HG03432 (cell line): Measurements from ENCODE around the gene SRSF2.
"Not testable (repeated sequence)": the region's sequence is repeated elsewhere in the genome, so short reads cannot be mapped to it uniquely, and the experiment has no call there.

Experiments used
- ATAC-seq: cut with Tn5 transposase; IDR thresholded peaks from one replicate; pipeline ENCODE4 v1.9.1; 2021; ENCODE audit warnings: mild to moderate bottlenecking, moderate library complexity; ENCODE audit not compliant: unreplicated experiment

The SRSF2 gene

DNA sequence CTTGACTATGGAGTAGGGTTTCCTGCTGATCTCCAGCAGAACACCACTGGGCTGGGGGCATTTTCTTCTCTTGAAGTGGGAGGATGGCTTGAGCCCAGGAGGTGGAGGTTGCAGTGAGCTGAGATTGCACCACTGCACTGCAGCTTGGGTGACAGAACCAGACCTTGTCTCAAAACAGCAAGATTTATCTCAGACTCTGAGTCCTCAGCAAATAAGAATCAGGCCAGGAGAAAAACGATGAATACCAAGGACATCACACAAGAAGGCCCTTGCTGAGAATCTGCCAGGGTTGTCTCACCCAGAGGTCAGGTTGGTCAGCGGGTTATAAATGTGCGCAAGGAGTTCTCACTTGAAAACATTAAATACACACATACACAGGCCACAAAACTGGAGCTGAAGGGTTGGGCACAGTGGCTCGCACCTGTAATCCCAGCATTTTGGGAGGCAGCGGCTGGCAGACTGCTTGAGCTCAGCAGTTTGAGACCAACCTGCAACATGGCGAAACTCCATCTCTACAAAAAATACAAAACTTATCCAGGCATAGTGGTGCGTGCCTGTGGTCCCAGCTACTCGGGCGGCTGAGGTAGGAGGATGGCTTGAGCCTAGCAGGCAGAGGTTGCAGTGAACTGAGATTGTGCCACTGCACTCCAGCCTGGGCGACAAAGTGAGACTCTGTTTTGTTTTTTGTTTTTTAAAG lies 34.0 kb downstream of the SRSF2 start:
- no peak for ATAC-seq

- ATAC-seq, result no peak
Measured at GRCh38 chr17:76702076-76702475, 35.1 kb downstream of the SRSF2 start.

DNA sequence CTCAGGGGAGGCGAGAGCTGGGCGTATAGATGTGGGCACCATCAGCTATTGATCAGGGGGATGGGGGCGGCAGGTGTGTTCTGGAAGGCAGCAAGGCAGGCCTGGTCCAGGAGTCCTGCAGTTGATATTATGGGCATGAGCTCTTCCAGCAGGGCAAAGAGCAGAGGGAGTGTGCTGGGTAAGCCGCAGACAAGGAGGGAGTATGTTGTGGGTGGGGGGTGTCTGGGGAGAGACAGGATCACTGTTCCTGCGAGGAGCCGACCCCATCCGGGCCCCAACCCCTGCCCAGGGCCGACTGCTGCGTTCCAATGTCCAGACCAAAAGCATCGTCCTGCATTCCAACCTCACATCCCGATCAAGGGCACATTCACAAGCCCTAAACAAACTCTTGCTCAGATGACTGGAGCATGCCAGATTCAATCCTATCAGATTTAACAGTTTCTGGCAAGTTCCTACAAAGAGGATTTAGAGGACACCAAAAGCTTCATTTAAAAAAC lies 35.6 kb downstream of the SRSF2 start:
- no peak for ATAC-seq

DNA sequence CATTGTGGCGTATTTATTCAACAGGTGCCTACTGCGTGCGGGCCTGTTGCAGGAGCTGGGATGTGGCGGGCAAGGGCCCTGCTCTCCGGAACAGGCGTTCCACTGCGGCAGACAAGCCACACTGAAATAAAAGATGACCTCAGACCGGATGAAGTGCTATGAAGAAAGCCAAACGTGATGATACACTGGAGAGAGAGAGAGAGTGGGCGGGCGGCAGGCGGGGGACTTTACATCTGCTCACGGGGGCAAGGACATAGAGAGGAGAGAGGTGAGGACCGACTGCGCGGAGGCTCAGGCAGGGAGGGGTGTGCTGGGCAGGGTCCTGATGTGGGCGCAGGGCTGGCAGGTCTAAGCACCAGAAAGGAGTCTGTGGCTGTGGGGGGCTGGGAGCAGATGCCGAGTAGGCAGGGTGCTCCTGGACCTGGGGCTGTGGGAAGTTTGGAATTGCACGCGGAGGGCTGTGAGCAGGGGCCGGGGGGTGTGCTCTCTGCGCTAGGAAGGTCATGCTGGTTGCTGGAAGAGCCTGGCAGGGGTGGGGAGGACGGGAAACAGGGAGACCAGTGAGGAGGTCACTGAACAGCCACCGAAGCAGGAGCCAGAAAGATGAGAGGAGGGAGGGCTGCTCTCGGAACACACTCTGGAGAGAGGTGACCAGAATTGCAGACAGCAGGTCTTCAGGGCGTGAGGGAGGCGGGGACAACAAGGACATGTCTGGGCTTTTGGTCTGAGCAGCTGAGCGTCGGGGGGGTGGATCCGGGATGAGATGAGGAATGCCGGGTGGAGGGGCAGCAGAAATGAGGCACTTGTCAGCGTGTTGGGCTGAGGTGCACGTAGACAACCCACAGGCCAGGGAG lies 36.3 kb downstream of the SRSF2 start:
- ATAC-seq, result no peak

DNA sequence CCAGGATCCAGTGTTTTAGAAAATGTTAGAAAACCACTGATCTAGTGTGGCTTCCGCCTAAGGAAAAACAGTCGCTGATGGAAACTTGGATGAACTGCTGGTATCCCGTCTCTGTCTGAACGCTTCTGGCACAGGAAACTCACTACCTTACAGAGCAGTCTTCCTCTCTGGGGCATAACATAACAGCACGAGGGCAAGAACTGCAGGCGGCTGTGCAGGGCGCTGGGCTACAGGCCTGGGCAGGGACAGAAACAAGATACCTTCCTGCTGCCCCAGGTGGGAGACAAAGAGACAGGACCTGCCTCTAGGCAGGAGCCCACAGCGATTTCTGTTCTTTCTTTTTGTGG lies 36.9 kb downstream of the SRSF2 start:
- no peak for ATAC-seq

- ATAC-seq, result not testable (repeated sequence)
Measured at GRCh38 chr17:76698466-76698977, 38.6 kb downstream of the SRSF2 start.

GRCh38 chr17:76697702-76698465 lies 39.2 kb downstream of the SRSF2 start:
- ATAC-seq, result no peak

GRCh38 chr17:76696763-76697701 lies 40.1 kb downstream of the SRSF2 start:
- ATAC-seq, result no peak

- ATAC-seq, result no peak
Measured at GRCh38 chr17:76695059-76695831, 41.9 kb downstream of the SRSF2 start.

DNA sequence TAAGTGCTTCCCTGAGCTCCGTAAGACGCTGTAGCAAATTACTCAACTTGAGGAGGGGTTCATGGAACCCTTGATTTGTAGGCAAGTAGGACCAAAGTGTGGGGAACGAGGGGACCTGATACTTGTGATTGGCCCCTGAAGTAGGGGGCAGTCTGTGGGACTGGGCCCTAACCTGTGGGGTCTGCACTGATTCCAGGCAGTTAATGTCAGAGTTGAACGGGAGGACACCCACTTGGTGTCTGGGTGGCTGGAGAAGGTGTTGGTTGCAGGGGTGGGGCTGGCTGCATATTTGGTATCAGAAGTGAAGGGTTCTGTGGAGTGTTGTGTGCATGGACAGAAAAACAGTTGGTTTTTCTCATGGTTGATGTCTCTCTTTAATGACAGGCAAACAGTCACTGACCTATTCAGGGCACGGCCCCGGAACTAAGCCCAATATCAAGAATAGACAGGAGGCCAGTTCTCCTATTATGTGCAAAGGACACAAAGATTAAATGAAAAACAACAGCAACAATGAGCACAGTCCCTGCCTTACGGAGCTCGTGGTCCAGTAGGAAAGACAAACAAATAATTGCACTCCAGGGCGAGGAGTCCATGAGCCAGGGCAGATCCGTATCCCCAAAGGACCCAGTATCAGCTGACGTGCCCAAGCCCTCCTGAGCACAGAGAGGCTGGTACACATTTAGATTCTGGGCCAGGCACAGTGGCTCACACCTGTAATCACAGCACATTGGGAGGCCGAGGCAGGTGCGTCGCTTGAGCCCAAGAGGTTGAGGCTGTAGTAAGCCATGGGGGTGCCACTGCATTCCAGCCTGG lies 45.5 kb downstream of the SRSF2 start:
- ATAC-seq, result no peak

- no peak for ATAC-seq
Measured at GRCh38 chr17:76690596-76691280, 46.4 kb downstream of the SRSF2 start.

DNA sequence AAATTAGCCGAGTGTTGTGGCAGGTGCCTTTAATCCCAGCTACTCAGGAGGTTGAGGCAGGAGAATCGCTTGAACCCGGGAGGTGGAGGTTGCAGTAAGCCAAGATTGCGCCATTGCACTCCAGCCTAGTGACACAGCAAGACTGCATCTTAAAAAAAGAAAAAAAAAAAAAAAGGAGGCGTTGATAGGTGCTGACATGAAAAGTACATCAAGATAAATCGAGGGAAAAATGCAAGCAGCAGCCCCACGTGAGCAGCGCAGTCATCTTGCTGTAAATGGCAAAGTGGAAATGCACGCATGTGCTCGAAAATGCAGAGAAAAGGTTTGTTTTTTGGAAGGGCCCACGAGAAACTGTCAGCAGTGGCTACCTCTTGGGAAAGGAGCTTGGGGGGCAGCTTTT lies 47.3 kb downstream of the SRSF2 start:
- no peak for ATAC-seq

DNA sequence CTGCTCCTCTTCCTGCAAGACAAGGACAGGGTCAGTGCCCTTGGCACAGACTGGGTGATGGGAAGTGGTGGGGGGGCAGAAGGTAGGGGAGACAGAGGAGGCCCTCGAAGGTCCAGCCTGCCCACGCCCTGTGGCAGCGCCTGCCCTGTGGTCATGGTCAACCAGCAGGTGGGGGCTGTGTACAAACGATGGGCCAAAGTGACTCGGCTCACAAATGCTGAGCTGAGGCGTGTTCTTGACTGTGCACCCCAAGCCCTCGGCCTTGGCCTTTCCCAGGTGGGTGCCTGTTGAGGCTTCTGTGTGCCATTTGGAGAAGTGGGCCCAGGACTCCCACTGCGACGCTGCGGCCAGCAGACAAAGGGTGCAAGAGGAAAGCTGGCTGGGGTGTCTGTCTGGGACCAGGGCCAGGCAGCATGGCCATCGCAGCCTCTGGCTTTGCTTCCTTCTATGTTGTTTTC lies 48.9 kb downstream of the SRSF2 start:
- no peak for ATAC-seq

GRCh38 chr17:76687298-76688164 lies 49.6 kb downstream of the SRSF2 start:
- no peak for ATAC-seq

GRCh38 chr17:76686538-76687297 lies 50.4 kb downstream of the SRSF2 start:
- no peak for ATAC-seq

GRCh38 chr17:76685846-76686245 lies 51.3 kb downstream of the SRSF2 start:
- no peak for ATAC-seq
